ENCODE measurements around the gene TMEM176B. TPM values are rescaled to one million over a fixed set of nuclear protein-coding genes. Genes with fewer than 3 reads are reported as not detected.

Gene TMEM176B
- total and polyA plus RNA-seq, 12 donors = 15.9 to 149 (median 35.6) TPM

DNA sequence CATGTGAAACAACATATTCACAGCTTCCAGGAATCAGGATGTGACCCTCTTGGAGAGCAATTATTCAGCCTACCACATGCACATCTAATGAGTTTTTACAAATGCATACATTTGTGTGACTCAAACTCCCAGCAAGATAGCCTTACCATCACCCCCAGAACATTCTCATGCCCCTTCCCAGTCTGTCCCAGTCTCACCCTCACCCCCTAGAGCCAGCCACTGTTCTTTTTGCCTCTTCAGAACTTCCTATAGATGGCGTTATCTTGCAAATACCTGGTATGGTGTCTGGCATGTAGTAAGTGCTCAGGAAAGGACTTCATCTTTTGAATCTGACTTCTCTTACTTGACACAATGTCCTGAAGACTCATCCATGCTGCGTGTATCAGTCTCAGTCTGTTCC lies 28.2 kb upstream of the TMEM176B start:
- Histone ChIP-seq H3K4me1 (peaks cover 0 to 32% (median 7%) of the 10 kb centered on the region in 9 donors), H3K27ac (no peak overlapping the region), H3K36me3 (no peaks in the 10 kb centered on the region), H3K4me3 (no peak overlapping the region), H3K27me3 (peaks cover 0 to 8% (median 0%) of the 10 kb centered on the region in 7 donors), H3K9me3 (no peaks in the 10 kb centered on the region)
- intact Hi-C loops (cut with DNase I) = no loop called here
- ATAC-seq = no peak
- TF ChIP-seq, protein P1, sequence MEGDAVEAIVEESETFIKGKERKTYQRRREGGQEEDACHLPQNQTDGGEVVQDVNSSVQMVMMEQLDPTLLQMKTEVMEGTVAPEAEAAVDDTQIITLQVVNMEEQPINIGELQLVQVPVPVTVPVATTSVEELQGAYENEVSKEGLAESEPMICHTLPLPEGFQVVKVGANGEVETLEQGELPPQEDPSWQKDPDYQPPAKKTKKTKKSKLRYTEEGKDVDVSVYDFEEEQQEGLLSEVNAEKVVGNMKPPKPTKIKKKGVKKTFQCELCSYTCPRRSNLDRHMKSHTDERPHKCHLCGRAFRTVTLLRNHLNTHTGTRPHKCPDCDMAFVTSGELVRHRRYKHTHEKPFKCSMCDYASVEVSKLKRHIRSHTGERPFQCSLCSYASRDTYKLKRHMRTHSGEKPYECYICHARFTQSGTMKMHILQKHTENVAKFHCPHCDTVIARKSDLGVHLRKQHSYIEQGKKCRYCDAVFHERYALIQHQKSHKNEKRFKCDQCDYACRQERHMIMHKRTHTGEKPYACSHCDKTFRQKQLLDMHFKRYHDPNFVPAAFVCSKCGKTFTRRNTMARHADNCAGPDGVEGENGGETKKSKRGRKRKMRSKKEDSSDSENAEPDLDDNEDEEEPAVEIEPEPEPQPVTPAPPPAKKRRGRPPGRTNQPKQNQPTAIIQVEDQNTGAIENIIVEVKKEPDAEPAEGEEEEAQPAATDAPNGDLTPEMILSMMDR (IDR thresholded peaks at IDR 0.05) = no peak
- WGBS, 2 donors = 61 to 90% methylated on average over 2 of the region's 2 CpGs
- no peak for DNase-seq

DNA sequence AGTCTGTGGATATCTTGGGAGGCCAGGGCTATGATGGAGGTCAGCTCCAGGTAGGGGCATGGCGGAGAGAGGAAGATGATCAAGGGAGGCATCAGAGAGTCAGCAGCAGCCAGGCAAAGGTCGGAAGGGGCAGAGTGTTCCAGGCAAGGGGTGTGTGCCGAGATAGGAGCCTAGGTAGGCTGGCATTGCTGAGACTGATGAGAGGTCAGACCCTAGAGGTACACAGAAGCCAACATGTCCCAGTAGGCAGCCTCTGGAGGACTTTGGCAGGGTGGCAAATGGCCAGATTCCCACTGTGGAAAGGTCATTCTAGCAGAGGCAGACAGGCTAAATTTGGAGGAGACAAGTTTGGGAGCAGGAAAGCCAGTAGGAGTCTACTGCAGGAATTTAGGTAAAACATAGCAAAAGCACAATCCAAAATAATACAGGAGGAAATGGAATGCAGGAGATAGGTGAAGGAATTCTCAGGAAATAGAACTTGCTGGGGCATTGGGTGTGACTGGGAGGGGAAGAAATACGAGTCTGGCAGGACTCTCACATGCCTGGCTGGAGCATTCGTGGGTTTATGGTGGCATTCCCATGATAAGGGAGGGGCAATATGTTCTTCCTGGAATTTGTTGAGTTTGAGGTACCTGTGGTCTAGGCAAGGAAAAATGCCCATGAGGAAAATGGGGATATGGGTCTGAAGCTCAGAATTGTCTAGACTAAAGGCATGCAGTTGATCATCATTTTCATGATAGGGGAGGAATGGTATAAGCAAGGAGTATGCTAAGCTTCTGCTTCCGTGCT lies 26.1 kb upstream of the TMEM176B start:
- ATAC-seq = peak; percentile 41 to 90 (median 84)
- H3K9me3 ChIP-seq = peaks cover 0 to 10% (median 0%) of the 10 kb centered on the region in 11 donors
- H3K27ac ChIP-seq = peak overlapping the region in 8 of 10 donors; percentile 27 to 79 (median 72)
- H3K4me1 ChIP-seq = peaks cover 0 to 37% (median 7%) of the 10 kb centered on the region in 9 donors
- TF ChIP-seq, protein P1 (IDR thresholded peaks at IDR 0.05) = no peak
- no peak overlapping the region for H3K4me3 ChIP-seq
- no peaks in the 10 kb centered on the region for H3K36me3 ChIP-seq
- H3K27me3 ChIP-seq = no peaks in the 10 kb centered on the region
- intact Hi-C loops (cut with DNase I) = no loop called here
- DNase-seq = peak; percentile 58 to 78
- 44 to 49% methylated on average over 6 of the region's 6 CpGs for WGBS, 2 donors

DNA sequence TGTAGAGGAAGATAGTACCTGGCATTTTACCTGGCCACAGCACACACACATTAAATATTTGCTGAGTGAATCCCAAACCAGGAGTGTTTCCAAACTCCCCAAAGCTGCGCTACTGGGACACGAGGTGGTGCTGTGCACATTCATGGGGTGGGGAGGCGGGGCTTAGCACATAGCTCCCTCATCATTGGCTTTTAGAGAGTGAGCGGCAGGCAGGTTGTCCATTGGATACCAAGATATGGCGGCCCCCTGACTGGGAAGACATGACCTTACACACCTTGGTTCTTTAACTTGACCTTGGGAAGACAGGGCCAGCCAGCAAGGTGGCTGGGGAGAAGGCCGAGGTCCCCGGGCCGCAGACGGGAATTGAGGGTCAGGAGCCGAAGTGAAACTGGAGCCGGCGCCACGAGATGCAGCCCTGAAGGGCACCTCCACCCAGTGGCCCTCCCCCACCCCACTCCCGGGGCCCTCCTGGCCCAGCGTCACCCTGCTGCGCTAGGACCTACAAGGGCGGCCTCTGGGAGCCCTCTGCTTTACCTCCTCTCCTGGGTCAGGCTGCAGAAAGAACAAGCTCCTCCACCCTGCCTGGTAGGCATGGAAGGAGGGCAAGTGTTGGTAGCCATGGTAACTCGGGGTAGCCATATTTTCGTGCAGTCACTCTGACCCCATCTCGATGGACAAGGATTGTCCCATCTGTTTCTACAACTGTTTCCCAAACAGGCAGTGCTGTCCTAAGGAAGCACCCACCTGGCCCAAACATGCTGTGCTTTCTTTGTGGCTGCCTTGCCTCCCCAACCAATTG lies 24.4 kb upstream of the TMEM176B start:
- intact Hi-C loops (cut with DNase I) = loop anchor here in 2 of 10 donors (5.0 kb wide), 2 partner anchors 42 to 47 kb away; no protein-coding TSS in a partner anchor
- WGBS, 2 donors = 95 to 96% methylated on average over 20 of the region's 20 CpGs
- Histone ChIP-seq H3K9me3 (peaks cover 0 to 10% (median 0%) of the 10 kb centered on the region in 11 donors), H3K4me3 (no peak overlapping the region), H3K36me3 (no peaks in the 10 kb centered on the region), H3K4me1 (peaks cover 0 to 49% (median 18%) of the 10 kb centered on the region in 9 donors), H3K27ac (peak overlapping the region in 9 of 10 donors; percentile 9 to 79 (median 68)), H3K27me3 (no peaks in the 10 kb centered on the region)
- DNase-seq = no peak
- TF ChIP-seq, protein P1 (IDR thresholded peaks at IDR 0.05) = no peak
- ATAC-seq = peak in 6 of 8 donors; percentile 25 to 58 (median 30)

DNA sequence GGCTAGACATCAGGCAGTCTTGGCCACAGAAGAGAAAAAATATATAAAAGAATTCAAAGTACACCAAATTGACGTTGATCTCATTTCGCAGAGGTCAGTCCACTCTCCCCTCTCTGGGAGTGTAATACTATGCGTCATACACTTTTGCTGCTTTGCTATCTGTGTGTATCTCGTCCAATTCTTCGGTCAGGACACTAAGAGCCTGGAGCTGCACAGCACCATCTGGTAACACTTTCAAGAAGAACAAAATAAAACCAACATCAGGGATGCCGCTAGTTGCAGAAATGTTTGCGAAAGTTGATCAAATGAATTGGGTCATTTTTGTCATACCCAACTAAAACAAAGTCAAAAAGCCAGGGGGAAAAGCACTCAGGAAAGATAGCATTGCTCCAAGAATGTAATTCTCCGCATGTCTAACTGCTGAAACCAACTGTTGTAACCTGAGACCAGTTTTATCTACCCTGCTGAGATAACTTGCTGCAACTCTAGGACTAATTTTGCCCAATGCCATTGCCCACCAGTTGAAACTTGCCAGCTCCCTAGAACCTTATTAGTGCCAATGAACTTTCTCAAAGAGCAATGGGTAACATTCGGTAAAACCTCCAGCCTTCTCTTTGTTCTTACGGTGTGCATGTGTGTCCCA lies 23.4 kb upstream of the TMEM176B start:
- peak in 7 of 8 donors; percentile 67 to 81 (median 77) for ATAC-seq
- no peak overlapping the region for H3K4me3 ChIP-seq
- peaks cover 0 to 49% (median 18%) of the 10 kb centered on the region in 9 donors for H3K4me1 ChIP-seq
- no peak for DNase-seq
- H3K27ac ChIP-seq = peak overlapping the region in 9 of 10 donors; percentile 9 to 79 (median 68)
- peaks cover 0 to 10% (median 0%) of the 10 kb centered on the region in 11 donors for H3K9me3 ChIP-seq
- intact Hi-C loops (cut with DNase I) = loop anchor here in 2 of 10 donors (5.0 kb wide), 2 partner anchors 41 to 46 kb away; no protein-coding TSS in a partner anchor
- H3K36me3 ChIP-seq = no peaks in the 10 kb centered on the region
- WGBS, 2 donors = 31 to 64% methylated on average over 10 of the region's 10 CpGs
- no peaks in the 10 kb centered on the region for H3K27me3 ChIP-seq
- TF ChIP-seq, protein P1 (IDR thresholded peaks at IDR 0.05) = no peak
